K562 (cell line): ENCODE measurements around the gene TMEM106B. TPM values are rescaled to one million over a fixed set of nuclear protein-coding genes. Genes with fewer than 3 reads are reported as not detected.
A peak's percentile ranks its signal among the peaks of the same experiment; 100 is the strongest.

Experiments used
- ARHGAP35 ChIP-seq: fragments of 450-650 bp; IDR thresholded peaks from 2 replicates; pipeline ENCODE4 v1.6.1; 2018; ENCODE audit not compliant: partially characterized antibody
- ATF2 ChIP-seq: sonication (generic); formaldehyde crosslinking; IDR thresholded peaks from 2 replicates; pipeline ENCODE4 v1.8.1; 2022; ENCODE audit warnings: missing genetic modification reagents
- BDP1 ChIP-seq: IDR thresholded peaks from 3 replicates; pipeline ENCODE4 v1.6.1; 2011; ENCODE audit not compliant: insufficient read length, insufficient read depth
- CHD2 ChIP-seq: IDR thresholded peaks from 2 replicates; pipeline ENCODE4 v1.6.1; 2011; ENCODE audit warnings: low read depth, low read length
- DLX4 ChIP-seq: fragments of 250-450 bp; sonication (Bioruptor Pico); IDR thresholded peaks from 2 replicates; pipeline ENCODE4 v1.6.1; 2021; ENCODE audit warnings: mild to moderate bottlenecking
- FIP1L1 ChIP-seq: fragments of 200-400 bp; formaldehyde crosslinking; IDR thresholded peaks from 2 replicates; pipeline ENCODE4 v1.6.1; 2018; ENCODE audit warnings: mild to moderate bottlenecking, low read depth, low read length; ENCODE audit not compliant: poor library complexity, severe bottlenecking
- GTF2B ChIP-seq: IDR thresholded peaks from 2 replicates; pipeline ENCODE4 v1.6.1; 2011; ENCODE audit not compliant: insufficient read length; ENCODE audit errors: extremely low read depth
- HEY1 ChIP-seq: fragments of 250-450 bp; sonication (Bioruptor Pico); IDR thresholded peaks from 2 replicates; pipeline ENCODE4 v1.5.0; 2020; ENCODE audit warnings: mild to moderate bottlenecking, moderate library complexity, borderline replicate concordance
- ID3 ChIP-seq, 2 experiments: fragments of 250-450 bp in 1 of 2; fragments of 450-650 bp in 1 of 2; sonication (Bioruptor Pico) in 1 of 2; IDR thresholded peaks; 2 replicates each; pipeline versions ENCODE4 v1.6.1 to v1.8.0; 2016 to 2021; ENCODE audit warnings: mild to moderate bottlenecking in 2 of 2, moderate library complexity in 2 of 2, missing compliant biosample characterization in 1 of 2, missing genetic modification characterization in 1 of 2
- KLF10 ChIP-seq: fragments of 250-450 bp; sonication (Bioruptor Pico); IDR thresholded peaks from 2 replicates; pipeline ENCODE4 v1.6.1; 2021; ENCODE audit warnings: matching md5 sums
- LEF1 ChIP-seq: fragments of 450-650 bp; IDR thresholded peaks from 2 replicates; pipeline ENCODE4 v1.6.1; 2016; ENCODE audit warnings: mild to moderate bottlenecking
- MBD1 ChIP-seq: fragments of 250-450 bp; sonication (Bioruptor Pico); IDR thresholded peaks from 2 replicates; pipeline ENCODE4 v1.8.0; 2022; ENCODE audit warnings: inconsistent platforms
- MCM7 ChIP-seq, 2 experiments: fragments of 450-650 bp; IDR thresholded peaks; 2 replicates each; pipeline ENCODE4 v1.6.1; 2016 to 2018
- NCOA2 ChIP-seq, 2 experiments: fragments of 450-650 bp; IDR thresholded peaks; 2 replicates each; pipeline ENCODE4 v1.6.1; 2018; ENCODE audit warnings: mild to moderate bottlenecking in 2 of 2, moderate library complexity in 1 of 2; ENCODE audit not compliant: partially characterized antibody in 2 of 2
- NCOA6 ChIP-seq: fragments of 450-650 bp; IDR thresholded peaks from 2 replicates; pipeline ENCODE4 v1.6.1; 2017; ENCODE audit warnings: mild to moderate bottlenecking
- NFIX ChIP-seq: fragments of 250-450 bp; sonication (Bioruptor Pico); IDR thresholded peaks from 2 replicates; pipeline ENCODE4 v1.4.0; 2020; ENCODE audit warnings: low read depth, mild to moderate bottlenecking, moderate library complexity
- SMAD3 ChIP-seq: fragments of 450-650 bp; formaldehyde crosslinking; conservative IDR thresholded peaks from 2 replicates; pipeline ENCODE4 v1.4.0; 2020; ENCODE audit warnings: mild to moderate bottlenecking
- SREBF1 ChIP-seq: fragments of 150-350 bp; IDR thresholded peaks from 2 replicates; pipeline ENCODE4 v1.6.1; 2014; ENCODE audit warnings: antibody characterized with exemption, low read depth, low read length, borderline replicate concordance
- SRSF7 ChIP-seq: fragments of 200-400 bp; formaldehyde crosslinking; optimal IDR thresholded peaks from 2 replicates; pipeline ENCODE3; 2017; ENCODE audit warnings: mild to moderate bottlenecking, low read depth, low read length
- TAF7 ChIP-seq: fragments of 450-650 bp; IDR thresholded peaks from 2 replicates; pipeline ENCODE4 v1.6.1; 2016; ENCODE audit warnings: missing genetic modification characterization, missing compliant biosample characterization
- TARDBP ChIP-seq: fragments of 450-650 bp; IDR thresholded peaks from 2 replicates; pipeline ENCODE4 v1.6.1; 2016
- ZNF197 ChIP-seq: fragments of 200-800 bp; sonication (Bioruptor generic); IDR thresholded peaks from 2 replicates; pipeline ENCODE4 v1.6.1; 2016; ENCODE audit warnings: low read depth, missing genetic modification characterization, missing compliant biosample characterization
- ZNF589 ChIP-seq: fragments of 200-800 bp; sonication (Bioruptor generic); IDR thresholded peaks from 2 replicates; pipeline ENCODE4 v1.6.1; 2016; ENCODE audit warnings: low read depth, missing genetic modification characterization, missing compliant biosample characterization
- ZNF766 ChIP-seq: fragments of 200-800 bp; sonication (Bioruptor generic); conservative IDR thresholded peaks from 2 replicates; pipeline ENCODE4 v1.6.1; 2016; ENCODE audit warnings: missing genetic modification characterization, missing compliant biosample characterization
- ZNF785 ChIP-seq: fragments of 250-450 bp; sonication (Bioruptor Pico); IDR thresholded peaks from 2 replicates; pipeline ENCODE4 v1.4.0; 2020; ENCODE audit warnings: mild to moderate bottlenecking
- ZSCAN32 ChIP-seq: fragments of 450-650 bp; formaldehyde crosslinking; IDR thresholded peaks from 2 replicates; pipeline ENCODE4 v1.4.0; 2020; ENCODE audit warnings: mild to moderate bottlenecking, moderate library complexity
- polyA plus RNA-seq, 8 experiments: library from polyadenylated mRNA; depleted of rRNA in 4 of 8; stranded (reverse) in 5 of 8; unstranded in 3 of 8; fragments of >200 nt; fragmentation: Nextera tagmentation in 2 of 8; fragmentation: Illumina TruSeq in 1 of 8; extraction: Ambion mirVana in 2 of 8; extraction: Trizol in 1 of 8; gene quantifications; 2 replicates each; pipeline versions ENCODE4 v1.2.1 to v1.2.3, GENCODE V29; 2011 to 2014; ENCODE audit warnings: inconsistent platforms in 1 of 8, missing spikeins in 1 of 8
- total RNA-seq, 7 experiments: library from RNA; depleted of rRNA in 6 of 7; stranded (reverse); fragments of >200 nt in 6 of 7; fragmentation: Illumina TruSeq in 2 of 7; extraction: Trizol in 2 of 7; gene quantifications; 2 replicates each; pipeline versions ENCODE4 v1.2.1 to v1.2.3, GENCODE V29; 2011 to 2021; ENCODE audit warnings: low replicate concordance in 1 of 7

Gene TMEM106B
- total and polyA plus RNA-seq, 9 of the 15 experiments (the other 6 are each of a cell fraction or from before 2014, with no cell fraction given): 8.6 to 30.4 (median 18.7) TPM

- TF ChIP-seq ZSCAN32 (CRISPR knock-in tag) (0 out of 2 replicates have a peak, but pooled peaks have one; percentile 39), KLF10 (no peak), NCOA6 (no peak), GTF2B (no peak), ID3 (CRISPR knock-in tag; IDR thresholded peaks at IDR 0.05) (no peak), ID3 (tag; IDR thresholded peaks at IDR 0.05) (no peak), ZNF589 (CRISPR knock-in tag) (peak; percentile 66; the same call in 1 of the 2 replicates), MBD1 (no peak), SRSF7 (no peak), FIP1L1 (peak; percentile 43), SREBF1 (no peak), TARDBP (peak; percentile 73; the same call in 1 of the 2 replicates), ZNF197 (CRISPR knock-in tag) (no peak), TAF7 (tag) (no peak), HEY1 (CRISPR knock-in tag) (no peak), ARHGAP35 (no peak), DLX4 (CRISPR knock-in tag) (no peak), CHD2 (peak; percentile 61; the same call in 1 of the 2 replicates), LEF1 (no peak), ZNF766 (CRISPR knock-in tag) (no peak), SMAD3 (CRISPR knock-in tag) (no peak), ATF2 (CRISPR knock-in tag) (no peak), MCM7 (IDR thresholded peaks at IDR 0.05) (no peak), BDP1 (no peak), ZNF785 (CRISPR knock-in tag) (no peak), NFIX (no peak), NCOA2 (IDR thresholded peaks at IDR 0.05; ENCODE audit: partially characterized antibody in 2 of 2) (no peak)
These were observed at the start of gene TMEM106B (continued) for GRCh38 chr7:12211054-12211710.
